Subcutaneous adipose tissue (tissue), 4 donors: Measurements from ENCODE around the gene SLC44A3. TPM values are rescaled to one million over a fixed set of nuclear protein-coding genes. Genes with fewer than 3 reads are reported as not detected.

Experiments used
- total RNA-seq, 4 donors: library from RNA; depleted of rRNA; stranded (reverse); fragments of >200 nt; gene quantifications; one replicate each; pipeline ENCODE4 v1.1.0, GENCODE V29; 2016
- TF ChIP-seq, protein P1 (sequence below): fragments of 450-650 bp; IDR thresholded peaks from one replicate; pipeline ENCODE4 v1.5.1; 2016; ENCODE audit warnings: low read depth, mild to moderate bottlenecking, control low read depth, antibody characterized with exemption, moderate library complexity

The SLC44A3 gene
- total RNA-seq, 4 donors from 2014 or later, result 0.98 to 2.3 (median 1.5) TPM

GRCh38 chr1:94926915-94927404 is 106.8 kb downstream of the SLC44A3 start, which contains the start of gene CNN3:
Gene CNN3, minus strand, starts transcription at chr1:94927110. Its CDS starts 216 bp downstream, at chr1:94926894.
- TF ChIP-seq, protein P1, sequence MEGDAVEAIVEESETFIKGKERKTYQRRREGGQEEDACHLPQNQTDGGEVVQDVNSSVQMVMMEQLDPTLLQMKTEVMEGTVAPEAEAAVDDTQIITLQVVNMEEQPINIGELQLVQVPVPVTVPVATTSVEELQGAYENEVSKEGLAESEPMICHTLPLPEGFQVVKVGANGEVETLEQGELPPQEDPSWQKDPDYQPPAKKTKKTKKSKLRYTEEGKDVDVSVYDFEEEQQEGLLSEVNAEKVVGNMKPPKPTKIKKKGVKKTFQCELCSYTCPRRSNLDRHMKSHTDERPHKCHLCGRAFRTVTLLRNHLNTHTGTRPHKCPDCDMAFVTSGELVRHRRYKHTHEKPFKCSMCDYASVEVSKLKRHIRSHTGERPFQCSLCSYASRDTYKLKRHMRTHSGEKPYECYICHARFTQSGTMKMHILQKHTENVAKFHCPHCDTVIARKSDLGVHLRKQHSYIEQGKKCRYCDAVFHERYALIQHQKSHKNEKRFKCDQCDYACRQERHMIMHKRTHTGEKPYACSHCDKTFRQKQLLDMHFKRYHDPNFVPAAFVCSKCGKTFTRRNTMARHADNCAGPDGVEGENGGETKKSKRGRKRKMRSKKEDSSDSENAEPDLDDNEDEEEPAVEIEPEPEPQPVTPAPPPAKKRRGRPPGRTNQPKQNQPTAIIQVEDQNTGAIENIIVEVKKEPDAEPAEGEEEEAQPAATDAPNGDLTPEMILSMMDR, result no peak

GRCh38 chr1:94927405-94928175 is 107.4 kb downstream of the SLC44A3 start:
- TF ChIP-seq, protein P1, result no peak

DNA sequence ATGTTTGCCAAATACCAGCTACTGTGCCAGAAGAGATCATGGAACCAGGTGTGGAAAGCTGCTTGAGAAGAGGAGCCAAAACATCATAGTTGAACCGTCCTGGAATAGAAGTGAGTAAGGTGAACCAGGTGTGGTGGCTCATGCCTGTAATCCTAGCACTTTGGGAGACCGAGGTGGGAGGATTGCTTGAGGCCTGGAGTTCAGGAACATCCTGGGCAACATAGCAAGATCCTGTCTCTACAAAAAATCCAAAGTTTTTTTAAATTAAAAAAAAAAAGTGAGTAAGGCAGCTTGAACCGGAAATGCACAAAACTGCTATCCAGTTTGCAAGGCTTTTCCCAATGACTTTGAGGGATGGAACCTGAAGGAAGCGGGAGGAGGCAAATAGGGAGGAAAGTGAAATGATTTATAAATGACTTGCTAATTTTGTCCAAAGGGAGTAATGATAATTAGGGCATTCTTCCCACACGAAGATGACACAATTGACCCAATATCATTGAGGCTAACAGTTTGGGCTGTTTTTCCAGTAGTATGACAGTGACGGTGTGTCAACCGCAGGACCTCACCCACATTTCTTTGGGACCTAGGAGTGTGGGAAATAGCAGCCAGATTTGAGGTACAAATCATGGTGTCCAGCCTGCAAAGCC is 108.3 kb downstream of the SLC44A3 start:
- TF ChIP-seq, protein P1, result no peak

- TF ChIP-seq, protein P1, result no peak
Observed at GRCh38 chr1:94929351-94930217, 109.4 kb downstream of the SLC44A3 start.

GRCh38 chr1:94931254-94931841 is 111.2 kb downstream of the SLC44A3 start:
- TF ChIP-seq, protein P1, result no peak

DNA sequence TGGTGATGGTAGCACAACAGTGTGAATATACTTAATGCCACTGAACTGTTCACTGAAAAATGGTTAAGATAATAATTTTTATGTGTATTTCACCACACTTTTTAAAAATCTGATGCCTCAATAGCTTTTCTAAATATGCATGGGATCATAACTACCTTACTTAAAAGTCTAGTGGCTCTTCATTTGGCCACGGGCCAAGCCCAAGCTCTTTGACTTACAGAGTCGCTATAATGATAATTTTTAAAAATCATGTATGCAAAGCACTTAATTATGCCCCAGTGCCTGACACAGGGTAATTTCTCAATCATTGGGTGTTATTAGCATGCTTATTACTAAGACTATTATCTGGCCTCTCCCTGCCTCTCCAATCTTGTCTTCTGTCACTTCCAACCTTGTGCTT is 114.4 kb downstream of the SLC44A3 start:
- TF ChIP-seq, protein P1, result no peak
